ENCODE measurements around the gene DHX34. TPM values are rescaled to one million over a fixed set of nuclear protein-coding genes. Genes with fewer than 3 reads are reported as not detected.

DHX34 gene
- total and polyA plus RNA-seq, 7 donors = 3.0 to 12.7 (median 9.1) TPM

DNA sequence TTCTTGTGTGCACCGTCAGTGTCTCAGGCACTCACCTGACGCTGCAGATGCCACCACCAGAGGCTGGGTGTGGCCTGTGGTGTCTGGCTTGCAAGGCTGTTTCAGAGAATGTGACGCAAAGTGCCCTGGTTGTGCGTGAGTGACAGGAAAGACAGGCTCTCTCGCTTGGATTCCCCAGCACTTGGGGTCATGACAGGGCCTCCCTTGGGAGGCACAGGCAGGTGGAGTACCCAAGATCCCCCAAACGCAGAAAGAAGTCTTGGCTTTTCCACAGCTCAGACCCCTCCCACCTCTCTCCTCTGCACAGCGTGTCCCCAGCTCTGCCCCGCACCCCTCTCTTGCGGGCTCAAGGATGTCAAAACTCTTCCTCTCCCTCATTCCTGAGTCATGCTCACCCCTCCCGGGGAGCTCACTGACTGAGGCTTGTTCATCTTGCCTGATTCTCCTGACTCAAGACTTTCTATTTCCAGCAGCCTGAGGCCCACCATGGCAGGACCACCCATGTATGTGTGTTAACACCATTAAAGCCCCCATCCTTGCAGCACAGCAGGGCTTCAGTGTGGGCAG is 21.0 kb downstream of the DHX34 start:
- TF ChIP-seq POLR2AphosphoS5 (IDR thresholded peaks at IDR 0.05) (no peak), EP300 (IDR thresholded peaks at IDR 0.05) (no peak), POLR2A (IDR thresholded peaks at IDR 0.05) (no peak)
- TF ChIP-seq, protein P1, sequence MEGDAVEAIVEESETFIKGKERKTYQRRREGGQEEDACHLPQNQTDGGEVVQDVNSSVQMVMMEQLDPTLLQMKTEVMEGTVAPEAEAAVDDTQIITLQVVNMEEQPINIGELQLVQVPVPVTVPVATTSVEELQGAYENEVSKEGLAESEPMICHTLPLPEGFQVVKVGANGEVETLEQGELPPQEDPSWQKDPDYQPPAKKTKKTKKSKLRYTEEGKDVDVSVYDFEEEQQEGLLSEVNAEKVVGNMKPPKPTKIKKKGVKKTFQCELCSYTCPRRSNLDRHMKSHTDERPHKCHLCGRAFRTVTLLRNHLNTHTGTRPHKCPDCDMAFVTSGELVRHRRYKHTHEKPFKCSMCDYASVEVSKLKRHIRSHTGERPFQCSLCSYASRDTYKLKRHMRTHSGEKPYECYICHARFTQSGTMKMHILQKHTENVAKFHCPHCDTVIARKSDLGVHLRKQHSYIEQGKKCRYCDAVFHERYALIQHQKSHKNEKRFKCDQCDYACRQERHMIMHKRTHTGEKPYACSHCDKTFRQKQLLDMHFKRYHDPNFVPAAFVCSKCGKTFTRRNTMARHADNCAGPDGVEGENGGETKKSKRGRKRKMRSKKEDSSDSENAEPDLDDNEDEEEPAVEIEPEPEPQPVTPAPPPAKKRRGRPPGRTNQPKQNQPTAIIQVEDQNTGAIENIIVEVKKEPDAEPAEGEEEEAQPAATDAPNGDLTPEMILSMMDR (IDR thresholded peaks at IDR 0.05) = no peak
- no peak overlapping the region for H3K27ac ChIP-seq
- DNase-seq = no peak

DNA sequence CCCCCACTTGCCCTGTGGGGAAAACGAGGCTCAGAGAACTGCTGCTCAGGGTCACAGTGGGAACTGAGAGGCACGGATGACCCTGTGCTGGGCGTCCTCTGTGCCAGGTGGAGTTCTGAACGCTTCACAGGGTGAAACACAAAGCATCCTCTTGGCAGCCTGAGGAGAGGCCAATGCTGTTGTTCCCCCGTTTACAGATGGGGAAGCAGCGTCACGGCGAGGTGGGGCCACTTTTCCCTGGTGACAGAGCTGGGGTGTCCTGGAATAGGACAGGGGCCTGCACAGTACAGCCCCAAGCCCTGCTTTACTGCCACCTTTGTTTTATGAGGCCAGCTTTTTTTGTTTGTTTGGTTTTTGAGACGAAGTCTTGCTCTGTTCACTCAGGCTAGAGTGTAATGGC is 22.1 kb downstream of the DHX34 start:
- TF ChIP-seq POLR2A (IDR thresholded peaks at IDR 0.05) (no peak), EP300 (IDR thresholded peaks at IDR 0.05) (no peak), POLR2AphosphoS5 (IDR thresholded peaks at IDR 0.05) (no peak)
- TF ChIP-seq, protein P1 (IDR thresholded peaks at IDR 0.05) = no peak
- 90 to 91% methylated on average over 9 of the region's 9 CpGs for WGBS, 2 donors
- Histone ChIP-seq H3K9me3 (no peaks in the 10 kb centered on the region), H3K27me3 (no peaks in the 10 kb centered on the region), H3K36me3 (peaks cover 35 to 94% (median 53%) of the 10 kb centered on the region in 4 donors), H3K27ac (no peak overlapping the region), H3K4me1 (no peaks in the 10 kb centered on the region), H3K4me3 (no peak overlapping the region)
- intact Hi-C loops (cut with DNase I) = no loop called here
- DNase-seq = no peak

More for the DNA sequence above, 21.0 kb downstream of the DHX34 start:
- peaks cover 27 to 94% (median 47%) of the 10 kb centered on the region in 4 donors for H3K36me3 ChIP-seq
- no peaks in the 10 kb centered on the region for H3K9me3 ChIP-seq
- H3K4me3 ChIP-seq = no peak overlapping the region
- intact Hi-C loops (cut with DNase I) = no loop called here
- no peaks in the 10 kb centered on the region for H3K27me3 ChIP-seq
- no peaks in the 10 kb centered on the region for H3K4me1 ChIP-seq
- WGBS, 2 donors = 74 to 85% methylated on average over 10 of the region's 10 CpGs

DNA sequence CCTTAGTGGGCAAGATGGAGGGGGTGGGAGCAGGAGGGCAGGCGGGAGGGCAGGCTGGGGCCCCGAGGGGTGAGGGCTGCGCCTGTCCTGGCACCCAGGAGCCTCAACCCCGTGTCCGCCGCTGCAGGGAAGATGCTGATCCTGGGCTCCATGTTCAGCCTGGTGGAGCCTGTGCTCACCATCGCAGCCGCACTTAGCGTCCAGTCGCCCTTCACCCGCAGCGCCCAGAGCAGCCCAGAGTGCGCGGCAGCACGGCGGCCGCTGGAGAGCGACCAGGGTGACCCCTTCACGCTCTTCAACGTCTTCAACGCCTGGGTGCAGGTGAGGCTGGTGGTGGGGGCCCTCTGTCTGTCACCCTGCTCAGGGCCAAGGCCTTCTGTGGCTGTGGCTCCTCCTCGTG is 23.5 kb downstream of the DHX34 start:
- TF ChIP-seq POLR2A (IDR thresholded peaks at IDR 0.05) (no peak), POLR2AphosphoS5 (IDR thresholded peaks at IDR 0.05) (no peak), EP300 (IDR thresholded peaks at IDR 0.05) (no peak)
- TF ChIP-seq, protein P1 (IDR thresholded peaks at IDR 0.05) = no peak
- no peaks in the 10 kb centered on the region for H3K9me3 ChIP-seq
- peaks cover 0 to 11% (median 2%) of the 10 kb centered on the region in 4 donors for H3K4me1 ChIP-seq
- H3K36me3 ChIP-seq = peaks cover 35 to 94% (median 61%) of the 10 kb centered on the region in 4 donors
- H3K4me3 ChIP-seq = no peak overlapping the region
- intact Hi-C loops (cut with DNase I) = no loop called here
- no peak overlapping the region for H3K27ac ChIP-seq
- no peak for DNase-seq
- H3K27me3 ChIP-seq = no peaks in the 10 kb centered on the region
- WGBS, 2 donors = 95 to 98% methylated on average over 22 of the region's 22 CpGs

DNA sequence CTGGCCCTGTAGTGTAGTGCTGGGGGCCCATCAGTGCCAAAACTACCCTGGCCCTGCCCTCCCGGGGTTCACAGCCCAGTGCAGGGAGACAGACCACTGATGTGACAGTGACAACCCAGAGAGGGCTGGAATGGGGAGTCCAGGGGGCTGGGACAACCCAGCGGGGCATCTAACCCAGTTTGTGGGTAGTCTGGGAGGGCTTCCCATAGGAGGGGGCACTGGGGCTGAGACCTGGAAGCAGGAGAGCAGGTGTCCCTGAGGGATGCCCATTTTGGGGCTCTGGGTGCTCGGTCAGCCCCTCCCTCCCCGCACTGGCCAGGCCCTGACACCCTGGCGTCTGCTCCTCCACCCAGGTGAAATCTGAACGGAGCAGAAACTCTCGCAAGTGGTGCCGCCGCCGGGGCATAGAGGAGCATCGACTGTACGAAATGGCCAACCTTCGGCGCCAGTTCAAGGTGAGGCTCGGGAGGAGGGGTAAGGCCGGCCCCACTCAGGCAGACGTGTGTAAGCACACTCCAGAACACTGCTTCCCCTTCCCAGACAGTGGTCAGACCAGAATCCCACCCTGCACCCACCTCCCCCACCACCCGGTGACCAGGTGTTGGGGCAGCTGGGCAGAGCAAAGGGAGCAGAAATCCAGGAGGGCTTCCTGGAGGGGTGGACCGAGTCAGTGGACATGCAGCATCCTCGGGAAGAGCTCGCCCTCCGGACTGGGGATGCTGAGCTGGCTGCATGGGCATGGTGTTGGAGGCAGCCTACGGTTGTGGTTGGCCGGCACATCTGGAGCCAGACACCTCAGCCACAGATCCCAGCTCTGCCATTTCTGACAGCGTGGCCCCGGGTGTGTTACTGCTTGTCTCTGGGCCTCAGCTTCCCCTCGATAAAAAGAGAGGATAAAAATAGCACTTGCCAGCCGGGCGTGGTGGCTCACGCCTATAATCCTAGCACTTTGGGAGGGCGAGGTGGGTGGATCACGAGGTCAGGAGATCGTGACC is 24.4 kb downstream of the DHX34 start:
- DNase-seq = no peak
- Histone ChIP-seq H3K36me3 (peaks cover 35 to 98% (median 61%) of the 10 kb centered on the region in 4 donors), H3K9me3 (no peaks in the 10 kb centered on the region), H3K27me3 (no peaks in the 10 kb centered on the region), H3K4me1 (peaks cover 0 to 15% (median 2%) of the 10 kb centered on the region in 4 donors), H3K4me3 (no peak overlapping the region), H3K27ac (no peak overlapping the region)
- intact Hi-C loops (cut with DNase I) = no loop called here
- TF ChIP-seq, protein P1 (IDR thresholded peaks at IDR 0.05) = no peak
- TF ChIP-seq POLR2A (IDR thresholded peaks at IDR 0.05) (no peak), EP300 (IDR thresholded peaks at IDR 0.05) (no peak), POLR2AphosphoS5 (IDR thresholded peaks at IDR 0.05) (no peak)
- WGBS, 2 donors = 86 to 91% methylated on average over 33 of the region's 33 CpGs

All from sigmoid colon (tissue), 7 donors.